Right lobe of liver (tissue), 4 donors: ENCODE results near the gene MACROD2.

ENCODE experiments used
- CTCF ChIP-seq, 4 donors: fragments of 200-600 bp in 3 of 4; fragments of 450-650 bp in 1 of 4; IDR thresholded peaks; one replicate each; pipeline versions ENCODE4 v1.5.1 to v1.8.0; 2016 to 2022; ENCODE audit warnings: antibody characterized with exemption in 4 of 4, mild to moderate bottlenecking in 2 of 4
- POLR2A ChIP-seq: fragments of 450-650 bp; IDR thresholded peaks from one replicate; pipeline ENCODE4 v1.6.1; 2017; ENCODE audit warnings: antibody characterized with exemption, mild to moderate bottlenecking
- donor health status: DM: no; HTN: no; CAD: no.
- donor health status: DM: no; HTN: no; CAD: no.
- donor health status: DM: no; HTN: yes; CAD: no.

GRCh38 chr20:15396900-15397299 is 1401.6 kb downstream of the MACROD2 start:
- no peak for TF ChIP-seq CTCF (IDR thresholded peaks at IDR 0.05)
- no peak for TF ChIP-seq POLR2A
